Spleen (tissue), 7 donors: ENCODE results near the gene PTCD2.

Experiments
- CTCF ChIP-seq, 11 experiments: fragments of 200-600 bp in 7 of 11; fragments of 450-650 bp in 4 of 11; sonication (generic) in 4 of 11; IDR thresholded peaks in 8 of 11; conservative IDR thresholded peaks in 3 of 11; 1 replicate in 7 of 11; 2 replicates in 4 of 11; pipeline versions ENCODE4 v1.4.0 to v1.8.0; 2016 to 2021; ENCODE audit warnings: antibody characterized with exemption in 11 of 11, inconsistent platforms in 4 of 11, mild to moderate bottlenecking in 1 of 11
- POLR2AphosphoS5 ChIP-seq, 3 donors: sonication (generic); formaldehyde crosslinking; IDR thresholded peaks; one replicate each; pipeline ENCODE4 v1.5.1; 2017; ENCODE audit warnings: antibody characterized with exemption in 3 of 3
- donor health status: DM: no; HTN: no; CAD: no; lungs with moderate emphysema.
- donor health status: DM: no; HTN: no; CAD: no.
- donor health status: DM: no; HTN: no; CAD: no.

- TF ChIP-seq CTCF (IDR thresholded peaks at IDR 0.05 in 8 of 11, conservative IDR thresholded peaks at IDR 0.05 in 3 of 11) (no peak), POLR2AphosphoS5 (IDR thresholded peaks at IDR 0.05) (no peak)
Measured at GRCh38 chr5:72284559-72285423, 35.4 kb upstream of the PTCD2 start.
